Activated T-cell treated with anti-CD3 and anti-CD28 coated beads, Interleukin-2, amount 50 U/mL, for 24 hours (primary cell): Measurements from ENCODE around the gene EMC9.

Source experiments
- DNase-seq: peaks from one replicate; pipeline ENCODE4 v3.0.0-alpha.2; 2020
- H3K27ac Mint-ChIP-seq: 2 replicates; pipeline ENCODE4 v1.8.0; 2020; ENCODE audit warnings: mild to moderate bottlenecking, mixed read lengths
- H3K27me3 Mint-ChIP-seq: 2 replicates; pipeline ENCODE4 v1.8.0; 2020; ENCODE audit warnings: mixed read lengths
- H3K36me3 Mint-ChIP-seq: 2 replicates; pipeline ENCODE4 v1.8.0; 2020; ENCODE audit warnings: low read depth, mixed read lengths
- H3K4me1 Mint-ChIP-seq: 2 replicates; pipeline ENCODE4 v1.8.0; 2020; ENCODE audit warnings: low read depth, mixed read lengths
- H3K4me3 Mint-ChIP-seq: 2 replicates; pipeline ENCODE4 v1.8.0; 2020; ENCODE audit warnings: mild to moderate bottlenecking, moderate library complexity, mixed read lengths
- H3K9me3 Mint-ChIP-seq: 2 replicates; pipeline ENCODE4 v1.8.0; 2020; ENCODE audit warnings: mixed read lengths

Gene EMC9

DNA sequence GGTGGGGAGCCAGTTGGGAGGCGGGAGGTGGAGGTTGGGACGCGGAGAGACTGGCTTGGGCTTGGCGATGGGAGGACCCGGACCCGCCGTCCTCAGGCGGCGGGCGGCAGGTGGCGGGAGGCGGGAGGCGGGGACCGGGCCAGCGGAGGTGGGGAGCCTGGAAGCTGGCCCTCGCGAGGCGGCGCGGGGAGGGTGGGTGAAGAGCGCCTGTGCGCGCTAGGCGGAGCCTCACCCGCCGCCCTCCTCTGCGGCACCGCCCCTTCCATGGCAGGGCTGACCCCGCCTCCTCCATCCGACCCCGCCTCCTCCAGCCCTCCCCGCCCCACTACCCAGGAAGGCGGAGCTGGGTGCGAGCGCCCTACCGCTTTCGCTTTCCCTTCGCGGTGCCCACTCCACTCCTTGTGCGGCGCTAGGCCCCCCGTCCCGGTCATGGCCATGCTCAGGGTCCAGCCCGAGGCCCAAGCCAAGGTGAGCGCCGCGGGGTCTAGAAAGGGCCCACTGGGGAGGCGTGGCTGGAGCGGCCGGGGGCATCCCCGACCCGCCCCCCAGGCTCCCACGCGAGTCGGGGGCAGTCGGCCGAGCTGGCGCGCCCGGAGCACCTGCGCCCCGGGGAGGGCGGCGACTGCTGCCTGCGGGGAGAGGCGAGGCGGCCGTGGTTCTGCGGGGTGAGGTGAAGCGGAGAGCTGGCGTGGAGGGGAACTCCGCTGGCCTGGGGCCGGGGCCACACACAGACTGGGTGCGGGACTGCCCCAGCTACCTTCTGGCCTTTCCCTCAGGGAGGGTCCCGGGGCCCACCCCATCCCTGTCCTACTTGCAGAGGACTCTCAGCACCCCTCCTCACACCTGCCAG, 5.3 kb downstream of the EMC9 start, which contains the start of gene PSME1:
Gene PSME1 (plus strand): TSS at position 361 of the 850 bp plus-strand sequence. CDS start 69 bp downstream, at position 430.
- Mint-ChIP-seq H3K27me3 (no peaks in the 10 kb centered on the region), H3K27ac (peak within 1 kb of the TSS; percentile 94), H3K4me1 (peaks cover 58% of the 10 kb centered on the region), H3K36me3 (peaks cover 44% of the 10 kb centered on the region), H3K9me3 (no peaks in the 10 kb centered on the region), H3K4me3 (peak within 1 kb of the TSS; percentile 93)
- DNase-seq = peak; percentile 98

DNA sequence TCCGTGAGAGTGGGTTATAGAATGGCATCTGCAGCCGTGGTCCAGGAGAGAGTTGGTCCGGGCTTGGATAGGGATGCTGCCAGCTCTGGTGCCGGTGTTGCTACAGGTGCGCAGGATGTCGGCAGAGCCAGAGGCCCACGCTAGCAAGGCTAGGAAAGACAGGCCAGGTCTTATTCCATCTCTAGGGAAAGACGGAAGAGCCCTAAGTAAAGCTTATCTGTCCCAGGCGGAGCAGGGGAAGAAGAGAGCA, 5.9 kb downstream of the EMC9 start:
- Mint-ChIP-seq H3K4me1 (peaks cover 58% of the 10 kb centered on the region), H3K36me3 (peaks cover 39% of the 10 kb centered on the region), H3K27ac (peak overlapping the region; percentile 87), H3K9me3 (no peaks in the 10 kb centered on the region), H3K27me3 (no peaks in the 10 kb centered on the region), H3K4me3 (peak overlapping the region; percentile 93)
- DNase-seq = no peak

DNA sequence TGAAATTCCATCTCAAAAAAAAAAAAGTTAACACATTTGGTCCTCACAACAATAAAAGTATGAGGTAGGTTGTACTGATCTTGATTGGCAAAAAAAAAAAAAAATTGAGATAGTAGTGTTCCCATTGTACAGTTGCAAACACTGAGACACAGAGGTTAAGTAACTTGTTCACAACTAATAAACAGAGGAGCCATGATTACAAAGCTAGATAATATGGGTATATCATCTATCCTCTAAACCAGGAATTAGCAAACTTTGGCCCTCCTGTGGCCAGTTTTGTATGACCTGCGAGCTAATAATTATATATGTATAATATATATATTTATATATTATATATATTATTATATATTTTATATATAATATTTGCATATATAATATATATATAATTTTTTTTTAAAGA, 7.7 kb downstream of the EMC9 start:
- Mint-ChIP-seq H3K36me3 (peaks cover 24% of the 10 kb centered on the region), H3K27ac (no peak overlapping the region), H3K4me1 (peaks cover 46% of the 10 kb centered on the region), H3K4me3 (no peak overlapping the region), H3K9me3 (no peaks in the 10 kb centered on the region), H3K27me3 (no peaks in the 10 kb centered on the region)
- DNase-seq = no peak

DNA sequence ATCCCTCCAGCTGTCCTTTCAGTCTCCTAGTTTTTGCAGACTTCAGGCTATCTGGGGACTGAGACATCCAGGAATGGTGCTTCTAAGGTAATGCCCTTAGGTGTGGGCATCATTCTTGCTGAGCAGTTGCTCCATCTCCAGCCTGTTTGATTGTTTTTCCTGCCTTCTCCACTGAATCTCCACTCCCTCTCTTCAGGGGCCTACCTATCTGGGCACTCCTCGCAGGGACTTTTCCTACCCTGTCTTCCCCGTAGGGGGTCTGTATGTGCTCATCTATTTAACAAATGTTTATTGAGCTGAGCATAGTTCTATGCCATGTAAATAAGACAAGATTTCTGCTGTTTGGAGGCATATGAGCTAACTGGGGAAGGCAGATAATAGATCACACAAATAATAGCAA, 8.4 kb downstream of the EMC9 start:
- Mint-ChIP-seq H3K4me1 (peaks cover 39% of the 10 kb centered on the region), H3K27me3 (no peaks in the 10 kb centered on the region), H3K4me3 (no peak overlapping the region), H3K9me3 (no peaks in the 10 kb centered on the region), H3K36me3 (peaks cover 16% of the 10 kb centered on the region), H3K27ac (peak overlapping the region; percentile 91)
- no peak for DNase-seq

DNA sequence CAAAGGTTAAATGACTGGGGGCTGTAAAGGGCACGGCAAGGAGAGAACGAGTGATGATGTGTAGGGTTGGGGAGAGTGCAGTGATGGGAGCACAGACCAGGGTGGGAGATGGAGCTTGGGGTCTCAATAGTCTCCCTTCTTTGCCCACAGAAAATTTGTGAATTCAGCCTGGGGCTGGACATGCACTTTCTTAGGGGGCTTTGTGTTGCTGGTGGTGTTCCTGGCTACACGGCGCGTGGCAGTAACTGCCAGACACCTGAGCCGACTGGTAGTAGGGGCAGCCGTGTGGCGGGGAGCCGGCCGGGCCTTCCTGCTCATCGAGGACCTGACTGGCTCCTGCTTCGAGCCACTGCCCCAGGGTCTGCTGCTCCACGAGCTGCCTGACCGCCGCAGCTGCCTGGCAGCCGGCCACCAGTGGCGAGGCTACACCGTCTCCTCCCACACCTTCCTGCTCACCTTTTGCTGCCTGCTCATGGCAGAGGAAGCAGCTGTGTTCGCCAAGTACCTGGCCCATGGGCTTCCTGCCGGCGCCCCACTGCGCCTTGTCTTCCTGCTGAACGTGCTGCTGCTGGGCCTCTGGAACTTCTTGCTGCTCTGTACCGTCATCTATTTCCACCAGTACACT, 9.2 kb downstream of the EMC9 start:
- H3K4me3 Mint-ChIP-seq = peak overlapping the region; percentile 33
- H3K4me1 Mint-ChIP-seq = peaks cover 33% of the 10 kb centered on the region
- H3K27ac Mint-ChIP-seq = peak overlapping the region; percentile 91
- no peaks in the 10 kb centered on the region for H3K9me3 Mint-ChIP-seq
- H3K36me3 Mint-ChIP-seq = peaks cover 8% of the 10 kb centered on the region
- no peaks in the 10 kb centered on the region for H3K27me3 Mint-ChIP-seq
- DNase-seq = peak; percentile 68

DNA sequence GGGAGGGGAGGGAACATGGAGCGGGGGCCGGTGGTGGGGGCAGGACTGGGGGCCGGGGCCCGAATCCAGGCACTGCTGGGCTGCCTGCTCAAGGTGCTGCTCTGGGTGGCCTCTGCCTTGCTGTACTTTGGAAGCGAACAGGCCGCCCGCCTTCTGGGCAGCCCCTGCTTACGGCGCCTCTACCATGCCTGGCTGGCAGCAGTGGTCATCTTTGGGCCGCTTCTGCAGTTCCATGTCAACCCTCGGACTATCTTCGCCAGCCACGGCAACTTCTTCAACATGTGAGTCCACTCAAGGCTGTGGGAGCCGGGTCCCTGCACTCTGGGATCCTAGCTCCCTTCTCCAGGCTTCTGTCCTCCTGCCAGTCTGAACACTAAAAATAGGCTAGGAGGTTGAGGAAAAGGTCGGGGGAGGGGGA, 9.8 kb downstream of the EMC9 start:
- Mint-ChIP-seq H3K36me3 (peaks cover 2% of the 10 kb centered on the region), H3K9me3 (no peaks in the 10 kb centered on the region), H3K27ac (peak overlapping the region; percentile 77), H3K27me3 (no peaks in the 10 kb centered on the region), H3K4me1 (peaks cover 27% of the 10 kb centered on the region), H3K4me3 (no peak overlapping the region)
- DNase-seq = no peak

DNA sequence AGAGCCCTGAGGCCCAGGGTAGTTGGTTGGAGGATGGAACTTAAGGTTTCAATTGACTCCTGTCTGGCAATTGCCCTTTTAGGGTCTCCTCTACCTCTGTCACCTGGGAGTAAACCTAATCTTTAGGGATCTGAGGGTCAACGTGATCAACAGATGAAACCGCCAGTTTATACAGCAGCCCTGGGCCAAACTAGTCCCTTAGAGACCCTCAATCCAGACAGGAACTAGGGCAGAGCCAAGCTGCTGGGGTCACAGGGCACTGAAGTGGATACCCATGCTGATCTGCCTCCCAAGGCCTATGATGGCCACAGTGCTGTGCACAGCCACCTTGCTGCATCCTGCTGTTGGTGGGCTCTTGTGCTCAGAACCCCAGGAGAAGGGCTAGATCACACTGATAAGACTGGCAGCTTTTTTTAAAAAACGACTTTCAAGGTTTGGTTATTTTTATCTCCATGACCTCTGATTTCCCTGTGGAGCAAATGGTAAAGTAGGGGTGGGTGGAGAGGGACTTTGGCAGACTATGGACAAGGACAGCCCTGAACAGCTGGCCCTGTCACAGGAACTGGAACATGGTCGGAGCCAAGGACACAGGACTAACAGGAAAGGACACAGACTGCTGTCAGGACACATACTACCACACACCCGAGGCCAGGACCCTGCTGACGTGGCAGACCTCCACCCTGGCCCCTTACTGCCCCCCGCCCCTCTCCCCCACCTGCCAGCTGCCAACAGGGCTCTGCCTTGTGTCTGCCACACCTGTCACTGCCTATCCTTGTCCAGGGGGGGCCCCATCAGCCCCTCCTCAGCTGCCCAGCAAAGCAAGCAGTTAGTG, 10.5 kb downstream of the EMC9 start:
- H3K4me1 Mint-ChIP-seq = peaks cover 25% of the 10 kb centered on the region
- H3K36me3 Mint-ChIP-seq = no peaks in the 10 kb centered on the region
- no peak for DNase-seq
- no peaks in the 10 kb centered on the region for H3K9me3 Mint-ChIP-seq
- H3K27ac Mint-ChIP-seq = no peak overlapping the region
- no peak overlapping the region for H3K4me3 Mint-ChIP-seq
- H3K27me3 Mint-ChIP-seq = no peaks in the 10 kb centered on the region

DNA sequence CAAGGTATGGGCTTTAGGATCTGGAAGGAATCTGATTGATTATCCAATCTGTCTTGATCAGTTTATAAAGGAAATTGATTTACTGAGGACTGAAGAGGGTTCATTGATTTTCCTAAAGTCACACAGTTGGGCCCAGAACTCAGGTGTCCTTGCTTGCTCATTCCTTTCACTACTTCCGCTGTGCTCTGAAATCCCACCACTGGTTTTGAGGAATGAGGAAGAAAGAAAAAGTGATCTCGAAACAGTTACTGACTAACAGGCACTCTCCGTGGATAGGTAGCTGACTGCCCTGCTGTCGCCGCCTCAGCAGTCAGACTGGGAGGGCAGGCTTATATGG, 11.0 kb downstream of the EMC9 start, which contains the start of gene FITM1:
Gene FITM1 (plus strand): TSS at position 280 of the 337 bp plus-strand sequence. CDS start 905 bp downstream, outside the sequence.
- peaks cover 22% of the 10 kb centered on the region for H3K4me1 Mint-ChIP-seq

DNA sequence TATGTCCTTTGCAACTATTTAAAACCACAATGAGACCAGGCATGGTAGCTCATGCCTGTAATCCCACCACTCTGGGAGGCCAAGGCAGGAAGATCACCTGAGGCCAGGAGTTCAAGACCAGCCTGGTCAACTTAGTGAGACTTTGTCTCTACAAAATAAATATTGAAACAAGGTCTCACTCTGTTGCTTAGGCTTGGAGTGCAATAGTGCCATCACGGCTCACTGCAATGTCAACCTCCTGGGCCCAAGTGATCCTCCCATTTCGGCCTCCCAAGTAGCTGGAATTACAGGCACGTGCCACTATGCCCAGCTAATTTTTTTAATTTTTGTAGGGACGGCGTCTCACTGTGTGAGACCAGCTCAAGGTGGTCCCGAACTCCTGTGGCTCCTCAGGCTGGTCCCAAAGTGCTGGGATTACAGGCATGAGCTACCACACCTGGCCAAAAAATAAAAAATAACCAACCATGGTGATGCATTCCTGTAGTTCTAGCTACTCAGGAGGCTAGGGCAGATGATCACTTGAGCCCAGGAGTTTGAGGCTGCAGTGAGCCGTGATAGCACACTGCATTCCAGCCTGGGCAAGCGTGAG, 11.9 kb downstream of the EMC9 start:
- DNase-seq = no peak
- peaks cover 18% of the 10 kb centered on the region for H3K4me1 Mint-ChIP-seq
- H3K27me3 Mint-ChIP-seq = no peaks in the 10 kb centered on the region
- H3K36me3 Mint-ChIP-seq = peaks cover 4% of the 10 kb centered on the region
- no peak overlapping the region for H3K4me3 Mint-ChIP-seq
- H3K27ac Mint-ChIP-seq = no peak overlapping the region
- no peaks in the 10 kb centered on the region for H3K9me3 Mint-ChIP-seq

More for the DNA sequence above, 11.0 kb downstream of the EMC9 start, which contains the start of gene FITM1:
- Mint-ChIP-seq H3K27me3 (no peaks in the 10 kb centered on the region), H3K27ac (no peak within 1 kb of the TSS), H3K36me3 (peaks cover under 1% of the 10 kb centered on the region), H3K9me3 (no peaks in the 10 kb centered on the region), H3K4me3 (no peak within 1 kb of the TSS)
- no peak for DNase-seq

DNA sequence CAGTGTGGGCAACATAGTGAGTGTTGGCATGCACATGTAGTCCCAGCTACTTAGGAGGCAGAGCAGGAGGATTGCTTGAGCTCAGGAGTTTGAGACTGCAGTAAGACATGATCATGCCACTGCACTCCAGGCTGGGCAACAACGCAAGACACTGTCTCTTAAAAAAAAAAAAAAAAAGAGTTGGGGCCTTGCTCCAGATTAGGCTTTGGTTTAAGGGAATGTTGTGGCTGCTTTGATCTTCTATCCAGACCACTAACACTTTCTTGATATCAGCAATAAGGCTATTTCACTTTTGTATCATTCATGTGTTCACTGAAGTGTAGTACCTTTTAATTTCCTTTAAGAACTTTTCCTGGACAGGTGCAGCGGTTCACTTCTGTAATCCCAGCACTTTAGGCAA, 13.7 kb downstream of the EMC9 start:
- Mint-ChIP-seq H3K27ac (no peak overlapping the region), H3K4me3 (no peak overlapping the region), H3K36me3 (peaks cover 21% of the 10 kb centered on the region), H3K4me1 (peaks cover 13% of the 10 kb centered on the region), H3K27me3 (no peaks in the 10 kb centered on the region), H3K9me3 (no peaks in the 10 kb centered on the region)
- no peak for DNase-seq

DNA sequence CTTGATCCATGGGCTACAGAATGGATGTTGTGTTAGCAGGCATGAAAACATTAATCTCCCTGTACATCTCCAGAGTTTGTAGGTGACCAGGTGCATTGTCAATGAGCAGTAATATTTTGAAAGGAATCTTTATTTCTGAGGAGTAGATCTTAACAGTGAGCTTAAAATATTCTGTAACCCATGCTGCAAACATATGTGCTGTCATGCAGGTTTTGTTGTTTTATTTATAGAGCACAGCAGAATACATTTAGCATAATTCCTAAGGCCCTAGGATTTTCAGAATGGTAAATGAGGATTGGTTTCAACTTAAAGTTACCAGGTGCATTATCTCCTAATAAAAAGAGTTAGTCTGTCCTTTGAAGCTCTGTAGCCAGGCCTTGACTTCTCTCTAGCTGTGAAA, 14.5 kb downstream of the EMC9 start:
- Mint-ChIP-seq H3K36me3 (peaks cover 28% of the 10 kb centered on the region), H3K4me3 (no peak overlapping the region), H3K4me1 (peaks cover 6% of the 10 kb centered on the region), H3K27ac (no peak overlapping the region), H3K27me3 (no peaks in the 10 kb centered on the region), H3K9me3 (no peaks in the 10 kb centered on the region)
- DNase-seq = no peak

DNA sequence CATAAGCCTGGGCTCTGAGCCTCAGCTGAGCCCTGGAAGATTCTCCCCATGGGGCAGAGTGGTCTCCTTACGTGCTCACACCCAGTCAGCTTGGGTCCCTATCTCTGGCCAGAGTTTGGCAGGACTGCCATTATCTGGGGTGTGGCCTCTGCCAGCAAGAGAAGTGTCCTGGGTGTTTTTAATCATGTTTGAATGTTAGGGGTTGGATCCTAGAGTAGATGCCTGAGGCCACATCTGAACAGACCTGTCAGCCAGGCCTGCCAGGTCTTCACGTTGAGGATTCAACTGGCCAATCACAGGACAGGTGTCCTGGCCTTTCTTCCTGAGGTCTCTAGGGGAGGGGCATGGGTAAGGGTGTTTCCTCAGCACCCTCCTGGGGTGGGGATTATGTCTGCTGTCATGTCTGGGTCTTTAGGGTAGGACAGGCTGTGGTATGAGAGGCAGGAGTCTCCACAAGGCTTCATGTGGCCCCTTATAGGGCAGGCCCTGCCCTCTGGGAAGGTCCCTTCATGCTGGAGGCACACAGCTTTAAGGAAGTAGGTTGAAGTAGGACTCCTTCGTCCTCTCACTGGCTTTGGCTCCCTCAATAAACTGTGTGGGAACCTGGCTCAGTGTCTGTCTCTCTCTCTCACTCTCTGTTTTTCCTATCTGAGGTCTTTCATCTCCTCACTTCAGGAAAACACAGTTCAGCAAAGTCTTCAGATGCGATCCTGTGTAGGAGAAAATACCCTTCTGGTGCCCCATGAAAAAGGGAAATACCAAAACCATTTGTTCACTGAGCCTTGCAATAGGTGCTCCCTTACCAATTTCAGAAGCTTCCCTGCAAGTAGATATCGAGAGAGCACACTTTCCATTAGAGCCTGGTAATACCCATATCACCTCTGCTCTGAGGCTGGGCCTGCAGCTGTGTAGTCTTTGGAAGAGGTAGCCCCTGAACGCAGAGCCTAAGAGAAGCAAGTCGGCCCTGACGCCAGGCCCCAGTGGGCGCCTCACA, 17.7 kb downstream of the EMC9 start:
- peaks cover 3% of the 10 kb centered on the region for H3K4me1 Mint-ChIP-seq
- H3K27ac Mint-ChIP-seq = peak overlapping the region; percentile 74
- peaks cover 56% of the 10 kb centered on the region for H3K36me3 Mint-ChIP-seq
- H3K4me3 Mint-ChIP-seq = no peak overlapping the region
- H3K27me3 Mint-ChIP-seq = no peaks in the 10 kb centered on the region
- DNase-seq = no peak
- no peaks in the 10 kb centered on the region for H3K9me3 Mint-ChIP-seq

DNA sequence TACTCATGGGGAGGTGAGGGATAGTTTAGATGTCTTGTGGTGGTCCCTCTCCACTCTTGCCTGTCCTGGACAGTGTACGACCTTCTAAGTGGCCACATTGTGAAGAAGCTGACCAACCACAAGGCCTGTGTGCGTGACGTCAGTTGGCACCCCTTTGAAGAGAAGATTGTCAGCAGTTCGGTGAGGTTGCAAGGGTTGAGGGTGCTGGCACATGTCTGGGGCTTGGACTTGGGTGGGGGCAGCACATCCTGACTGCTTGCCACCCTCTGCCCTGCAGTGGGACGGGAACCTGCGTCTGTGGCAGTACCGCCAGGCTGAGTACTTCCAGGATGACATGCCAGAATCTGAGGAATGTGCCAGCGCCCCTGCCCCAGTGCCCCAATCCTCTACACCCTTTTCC, 18.5 kb downstream of the EMC9 start:
- Mint-ChIP-seq H3K9me3 (no peaks in the 10 kb centered on the region), H3K27me3 (no peaks in the 10 kb centered on the region), H3K4me1 (peaks cover 1% of the 10 kb centered on the region), H3K36me3 (peaks cover 65% of the 10 kb centered on the region), H3K27ac (no peak overlapping the region), H3K4me3 (no peak overlapping the region)
- no peak for DNase-seq
